Activated effector memory CD4-positive, alpha-beta T cell treated with Interleukin-2 at 50 U/mL for 16 hours (primary cell): ENCODE measurements around the gene CCDC33.

Experiments used
- DNase-seq: peaks from one replicate; pipeline ENCODE4 v3.0.0-alpha.2; 2020

Gene CCDC33

DNA sequence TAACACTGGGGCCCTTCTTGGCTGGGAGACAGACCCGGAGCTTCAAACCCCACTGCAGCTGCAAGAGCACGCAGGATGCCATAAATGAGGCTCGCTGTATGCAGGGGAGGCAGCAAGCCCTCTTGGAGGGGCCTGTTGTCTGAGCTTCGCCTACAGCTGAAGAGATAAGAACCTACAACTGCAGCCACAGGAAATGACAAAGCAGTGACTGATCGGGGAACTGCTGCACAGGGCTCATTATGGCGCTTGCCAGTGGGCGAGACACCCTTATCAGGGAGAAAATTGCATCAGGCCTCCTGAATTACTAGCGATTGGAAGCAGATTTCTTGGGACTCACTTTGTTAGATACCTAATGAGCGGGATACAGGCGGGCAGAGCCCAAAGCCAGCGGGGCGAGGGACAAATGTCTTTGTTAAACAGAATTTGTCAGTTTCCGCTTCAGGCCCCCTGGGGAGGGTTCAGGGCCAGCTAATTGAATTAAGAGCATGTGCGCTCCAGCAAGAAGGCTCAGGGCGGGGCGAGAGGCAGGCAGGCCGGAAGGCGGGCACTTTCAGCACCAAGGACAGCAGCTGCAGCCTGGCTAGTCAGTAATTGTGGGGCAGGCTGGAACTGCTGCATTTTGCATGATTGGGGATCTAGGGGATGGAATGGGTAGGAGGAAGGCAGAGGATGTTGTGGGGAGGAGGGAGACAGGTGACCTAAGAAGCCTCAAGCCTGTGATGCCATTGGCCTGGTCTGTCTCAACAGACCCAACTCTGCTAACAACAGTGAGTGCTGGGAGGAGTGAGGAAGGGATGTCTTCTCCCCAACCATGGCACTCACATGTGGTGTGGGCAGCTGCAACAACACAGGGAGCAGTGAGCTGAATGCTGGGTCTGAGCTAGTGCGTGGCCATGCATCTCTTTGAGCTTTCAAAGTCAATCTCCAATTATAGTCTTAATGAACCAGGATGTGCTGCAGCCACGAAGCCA, 55.3 kb downstream of the CCDC33 start:
- peak; percentile 34 for DNase-seq

GRCh38 chr15:74293021-74293810, 57.1 kb downstream of the CCDC33 start:
- no peak for DNase-seq

GRCh38 chr15:74294010-74294409, 57.9 kb downstream of the CCDC33 start:
- no peak for DNase-seq

GRCh38 chr15:74295800-74296199, 59.7 kb downstream of the CCDC33 start:
- DNase-seq = no peak

DNA sequence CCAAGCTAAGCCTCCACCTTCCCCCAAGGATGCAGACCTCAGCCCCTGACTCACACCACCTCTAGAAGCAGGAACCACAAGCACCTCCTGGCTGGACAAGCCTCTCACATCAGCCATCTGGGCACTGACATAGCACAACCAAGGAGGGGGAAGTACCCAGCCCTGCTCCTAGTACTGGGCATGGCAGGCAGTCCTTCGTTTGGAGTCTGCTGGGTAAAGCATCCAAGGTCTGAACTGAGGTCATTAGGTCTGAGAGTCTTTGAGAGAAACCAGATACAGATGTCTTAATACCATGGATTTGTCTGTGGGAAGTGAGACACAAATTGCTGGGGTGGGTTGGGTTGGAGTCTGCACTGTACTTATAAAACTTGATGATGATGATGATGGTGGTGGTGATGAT, 61.8 kb downstream of the CCDC33 start:
- DNase-seq = no peak

DNA sequence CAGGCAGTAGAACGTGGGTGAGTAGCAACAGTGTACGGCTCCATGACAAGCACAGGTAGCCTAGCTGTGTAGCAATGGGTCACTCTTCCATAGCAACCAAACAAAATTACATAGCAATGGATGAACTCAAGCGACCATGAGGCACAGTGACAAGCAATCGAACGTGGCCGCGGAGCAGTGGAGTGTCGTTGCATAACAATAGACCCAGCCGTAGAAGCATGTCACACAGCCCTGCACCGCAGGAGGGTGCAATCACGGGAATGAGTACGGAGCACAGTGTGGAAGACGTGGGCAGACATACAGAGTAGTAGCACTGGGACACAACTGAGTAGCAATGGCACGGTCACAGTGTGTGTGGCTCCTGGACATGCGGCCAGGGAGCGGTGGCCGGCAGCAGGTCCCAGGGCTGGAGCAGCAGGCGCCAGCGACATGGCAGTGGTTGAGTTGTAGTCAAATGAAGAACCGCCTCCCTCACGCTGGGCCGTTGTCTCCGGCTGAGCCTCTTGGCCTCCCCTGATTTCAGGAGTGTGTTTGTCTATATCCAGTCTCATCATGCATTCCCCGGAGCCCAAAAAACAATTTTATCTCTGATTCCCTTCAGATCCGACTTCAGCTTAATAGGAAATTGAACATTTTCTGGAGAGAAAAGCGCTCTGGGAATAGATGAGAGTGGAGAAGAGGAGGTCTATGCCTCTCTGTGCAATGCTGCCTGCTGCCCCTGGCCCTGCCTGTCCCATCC, 64.1 kb downstream of the CCDC33 start:
- DNase-seq = no peak

DNA sequence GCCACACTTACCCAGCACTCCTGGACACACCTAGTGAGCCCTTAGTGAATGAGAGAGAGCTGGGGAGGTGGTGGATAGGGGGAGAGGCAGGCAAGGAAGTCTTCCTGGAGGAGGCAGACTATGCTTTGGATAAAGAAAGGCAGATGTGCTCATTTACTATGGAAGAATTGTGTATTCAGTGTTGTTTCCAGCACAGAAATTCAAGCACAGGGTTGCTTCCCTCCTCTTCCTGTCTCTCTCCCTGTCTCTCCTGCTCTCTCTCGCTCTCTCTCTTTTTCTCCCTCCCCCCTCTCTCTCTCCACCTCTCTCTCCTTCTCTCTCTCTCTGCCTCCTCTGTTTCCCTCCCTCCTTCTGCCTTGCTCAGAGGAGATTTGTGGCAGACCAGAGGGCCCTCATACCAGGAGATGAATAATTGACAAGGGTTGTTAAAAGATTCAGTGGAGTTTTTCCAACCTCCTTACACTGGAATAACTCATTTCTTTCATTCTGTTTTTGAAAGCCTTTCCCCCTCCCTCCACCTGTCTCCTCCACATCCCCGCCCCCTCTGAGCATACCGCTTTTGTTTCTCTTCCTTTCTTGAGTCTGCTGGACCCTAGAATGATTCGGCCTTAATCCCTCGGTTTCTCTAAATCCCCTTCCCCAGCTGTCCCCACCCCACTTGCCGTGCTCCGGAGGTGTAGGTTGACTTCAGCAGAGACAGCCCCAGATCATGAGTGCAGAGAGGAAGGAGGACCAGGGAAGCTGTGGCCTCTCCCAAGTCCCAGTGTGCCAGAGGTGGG, 65.6 kb downstream of the CCDC33 start:
- DNase-seq = no peak

DNA sequence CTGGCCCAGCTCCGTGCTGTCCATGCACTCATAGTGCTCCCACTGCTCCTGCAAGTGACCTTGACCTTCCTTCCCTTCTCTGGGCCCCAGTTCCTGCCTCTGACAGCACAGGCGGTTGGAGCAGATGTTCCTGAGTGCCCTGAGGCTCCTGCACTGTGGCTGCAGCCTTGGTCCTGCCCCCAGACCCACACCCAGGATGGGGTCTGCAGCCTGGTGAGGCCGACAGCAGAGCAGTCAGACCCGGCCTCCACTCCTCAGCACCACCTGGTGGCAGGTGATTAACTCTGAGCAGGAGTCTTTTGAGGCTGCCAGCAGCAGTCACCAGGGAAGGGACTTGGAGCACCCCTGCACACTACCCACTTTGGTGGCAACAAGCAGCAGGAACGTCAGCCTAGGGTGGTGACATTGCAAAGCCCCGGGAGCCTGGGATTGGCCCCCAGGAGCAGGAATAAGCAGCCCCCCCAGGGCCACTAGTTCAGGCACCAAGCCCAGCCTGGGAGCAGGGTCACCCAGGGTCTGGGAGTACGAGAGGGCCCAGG, 66.8 kb downstream of the CCDC33 start:
- DNase-seq = no peak

DNA sequence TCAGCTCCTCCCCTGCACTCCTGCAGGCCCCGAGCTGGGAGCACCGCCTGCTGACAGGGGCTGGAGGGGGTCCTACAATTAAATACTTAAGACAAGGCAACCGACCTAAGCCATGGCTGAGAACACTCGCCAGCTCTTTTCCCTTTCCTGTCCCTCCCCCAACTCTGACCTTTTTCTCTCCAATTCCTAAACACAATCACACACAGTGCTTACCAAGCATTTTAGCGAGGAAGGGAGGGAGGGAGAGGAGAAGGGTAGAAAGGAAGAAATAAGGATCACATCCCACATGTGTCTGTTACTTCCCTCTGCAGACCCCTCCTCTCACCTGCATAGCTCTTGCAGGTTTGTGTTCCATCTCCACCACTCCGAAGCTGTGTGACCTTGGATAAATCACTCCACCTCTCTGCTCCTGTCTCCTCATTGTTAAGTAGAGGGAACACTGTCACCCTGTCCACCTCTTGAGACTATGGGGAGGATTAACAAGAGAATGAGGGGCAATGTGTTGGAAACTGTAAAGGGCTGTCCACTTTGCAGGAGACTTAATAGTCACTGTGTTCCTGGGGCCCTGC, 67.7 kb downstream of the CCDC33 start:
- DNase-seq = no peak

DNA sequence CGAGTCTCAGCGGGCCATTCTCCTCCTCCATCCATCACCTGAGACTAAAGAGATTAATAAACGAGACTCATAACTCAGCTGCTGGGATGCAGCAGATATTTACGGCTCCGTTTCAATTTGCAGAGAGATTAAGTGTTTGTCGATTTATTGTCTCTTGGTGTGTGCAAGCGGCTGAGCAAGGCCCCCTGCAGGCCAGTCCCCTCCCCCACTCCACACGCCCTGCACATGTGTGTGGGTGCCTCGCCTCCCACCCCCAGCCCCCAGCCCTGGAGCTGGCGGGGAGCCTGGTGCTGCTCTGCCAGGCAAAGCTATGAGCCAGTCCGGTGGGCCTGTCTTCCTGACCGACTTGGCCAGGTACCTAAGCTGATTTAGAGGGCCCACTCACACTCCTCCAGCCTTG, 68.3 kb downstream of the CCDC33 start:
- DNase-seq = no peak

- no peak for DNase-seq
Measured at GRCh38 chr15:74305687-74306086, 69.6 kb downstream of the CCDC33 start.

DNA sequence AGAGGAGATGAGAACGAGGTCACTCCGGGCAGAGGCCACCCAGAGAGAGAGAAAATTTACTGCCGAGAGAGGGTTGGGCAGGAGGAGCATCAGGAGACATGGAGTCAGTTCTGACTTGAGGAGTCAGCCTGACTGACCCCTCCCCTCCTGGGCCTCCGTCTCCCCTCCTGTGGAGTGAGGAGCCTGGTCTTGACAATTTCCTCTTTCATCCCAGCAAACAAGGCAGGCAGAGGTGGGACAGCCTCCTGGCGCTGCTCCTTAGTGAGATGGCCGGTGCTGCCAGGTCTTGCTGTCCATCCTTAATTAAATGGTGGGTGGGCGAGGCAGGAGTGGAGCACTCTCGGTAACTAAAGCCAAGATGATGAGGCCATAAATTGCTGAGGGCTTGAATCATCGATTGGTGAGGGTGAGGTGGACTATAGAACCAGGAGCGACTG, 70.7 kb downstream of the CCDC33 start:
- DNase-seq = no peak

GRCh38 chr15:74307827-74308811, 72.0 kb downstream of the CCDC33 start:
- DNase-seq = no peak

- DNase-seq = no peak
Measured at GRCh38 chr15:74311734-74312444, 75.8 kb downstream of the CCDC33 start.

- no peak for DNase-seq
Measured at GRCh38 chr15:74312445-74313007, 76.4 kb downstream of the CCDC33 start.

- DNase-seq = no peak
Measured at GRCh38 chr15:74313889-74314288, 77.8 kb downstream of the CCDC33 start.

DNA sequence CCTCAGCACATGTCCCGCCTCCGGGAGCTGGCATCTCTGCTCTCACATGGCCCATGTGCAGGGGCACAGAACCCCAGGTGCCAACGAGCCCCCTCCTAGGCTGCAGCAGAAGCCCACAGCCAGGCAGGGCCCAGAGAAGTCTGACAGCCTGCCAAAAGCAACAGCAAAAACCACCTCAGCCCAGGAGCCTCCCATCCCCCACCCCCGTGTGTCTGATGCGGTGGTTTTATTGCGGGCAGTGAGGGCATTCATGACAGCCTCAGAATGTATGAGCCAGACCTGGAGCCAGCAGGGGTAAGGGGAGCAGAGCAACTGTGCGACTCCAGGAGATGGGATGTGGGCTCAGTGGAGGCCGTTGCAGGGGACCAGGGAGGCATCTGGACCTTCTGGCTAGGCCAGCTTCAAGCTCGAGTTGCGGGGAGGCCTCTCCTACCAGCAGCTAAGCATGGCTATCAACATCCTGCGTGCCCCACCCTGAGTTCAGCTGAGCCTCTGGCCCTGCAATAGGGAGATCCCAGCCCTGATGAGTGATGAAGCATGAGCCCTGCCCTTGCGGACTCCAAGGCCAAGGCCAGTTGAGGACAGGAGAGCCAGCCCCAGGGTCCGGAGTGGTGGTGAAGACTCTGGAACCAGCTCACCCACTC, 78.8 kb downstream of the CCDC33 start:
- no peak for DNase-seq

GRCh38 chr15:74315626-74316025, 79.5 kb downstream of the CCDC33 start:
- DNase-seq = no peak

DNA sequence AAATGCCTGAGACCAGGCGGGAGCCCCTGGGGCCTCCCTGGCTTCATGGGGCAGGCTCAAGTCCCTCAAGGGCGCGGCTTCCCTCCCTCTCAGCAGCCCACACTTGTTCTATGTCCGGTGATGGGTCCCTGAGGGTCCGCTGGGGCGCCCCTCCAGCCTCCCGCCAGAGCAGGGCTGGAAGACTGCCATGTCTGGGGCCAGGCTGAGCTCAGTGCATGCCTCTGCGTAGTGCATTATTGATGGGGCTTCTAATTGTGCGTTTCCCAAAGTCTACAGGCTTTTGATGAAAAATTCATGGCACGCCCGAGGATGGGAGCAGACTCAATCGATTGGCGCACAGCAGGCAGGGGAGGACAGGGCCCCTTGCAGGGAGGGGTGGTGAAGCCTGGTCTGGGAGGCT, 80.0 kb downstream of the CCDC33 start:
- no peak for DNase-seq
